Neural cell (in vitro differentiated cells): ENCODE results near the gene SLC2A6.

Experiments used
- CTCF ChIP-seq: fragments of 450-650 bp; IDR thresholded peaks from 2 replicates; pipeline ENCODE4 v1.5.1; 2014; ENCODE audit warnings: antibody characterized with exemption, mild to moderate bottlenecking, moderate library complexity; ENCODE audit not compliant: poor library complexity, severe bottlenecking
- POLR2AphosphoS5 ChIP-seq: IDR thresholded peaks from 2 replicates; pipeline ENCODE4 v1.6.1; 2012
- REST ChIP-seq: IDR thresholded peaks from 2 replicates; pipeline ENCODE4 v1.6.1; 2012; ENCODE audit warnings: borderline replicate concordance

DNA sequence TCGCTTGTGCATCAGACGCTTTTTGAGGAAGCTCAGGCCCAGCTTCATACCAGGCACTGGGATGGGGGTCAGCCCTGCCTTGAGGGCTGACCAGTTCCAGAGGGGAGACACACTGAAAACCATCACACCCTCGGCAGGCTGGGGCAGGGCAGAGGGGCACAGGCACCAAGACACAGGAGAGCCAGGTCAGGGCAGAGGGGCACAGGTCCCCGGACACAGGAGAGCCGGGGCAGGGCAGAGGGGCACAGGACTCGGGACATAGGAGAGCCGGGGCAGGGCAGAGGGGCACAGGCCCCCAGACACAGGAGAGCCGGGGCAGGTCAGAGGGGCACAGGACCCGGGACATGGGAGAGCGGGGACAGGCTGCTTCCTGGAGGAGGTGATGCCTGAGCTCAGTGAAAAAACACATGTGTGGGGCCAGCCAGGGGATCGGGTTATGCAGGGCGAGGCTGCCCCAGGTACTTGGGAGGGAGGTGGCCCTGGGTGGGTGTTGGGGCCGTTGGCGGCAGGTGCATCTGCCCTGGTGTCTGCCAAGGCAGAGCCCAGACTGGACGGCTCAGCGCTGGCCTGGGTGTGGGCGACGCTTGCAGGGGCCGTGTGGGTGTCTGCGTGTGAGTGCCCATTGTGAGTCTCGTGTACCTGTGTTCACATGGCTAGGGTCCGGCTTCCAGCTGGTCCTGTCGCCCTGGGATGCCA, 15.1 kb upstream of the SLC2A6 start:
- TF ChIP-seq CTCF (no peak), POLR2AphosphoS5 (no peak), REST (no peak)
